H1 (cell line): ENCODE data around the gene MIGA1. TPM values are rescaled to one million over a fixed set of nuclear protein-coding genes. Genes with fewer than 3 reads are reported as not detected.

Experiments
- CTCF ChIA-PET: fragments of 300-600 bp; sonication (Branson Sonifier 250); formaldehyde crosslinking; loops from one replicate; lab custom pipeline; 2021; ENCODE audit not compliant: partially characterized antibody; lab: Charles Lee
- POLR2A ChIA-PET: fragments of 300-600 bp; sonication (Branson Sonifier 250); formaldehyde crosslinking; loops from one replicate; lab custom pipeline; 2021; ENCODE audit warnings: inconsistent platforms; ENCODE audit not compliant: partially characterized antibody; lab: Charles Lee
- DNase-seq, 2 experiments: peaks; one replicate each; pipeline versions ENCODE4 v3.0.0 to v3.0.0-alpha.2; 2010 to 2022; ENCODE audit warnings: low spot score in 2 of 2, low read depth in 1 of 2, mixed read lengths in 1 of 2
- FAIRE-seq: peaks from 2 replicates; lab custom pipeline; 2011; peaks lifted over from hg19 to GRCh38; lab: Jason Lieb, UNC
- H2AFZ ChIP-seq: 2 replicates; pipeline ENCODE4 v1.8.1; 2012; ENCODE audit warnings: low read length, inconsistent platforms
- H2AK5ac ChIP-seq: 2 replicates; pipeline ENCODE4 v1.6.1; 2013; ENCODE audit warnings: low read depth, low read length
- H2BK120ac ChIP-seq: replicated peaks from 2 replicates; pipeline ENCODE3; 2013; ENCODE audit warnings: low read depth, low read length, inconsistent platforms
- H2BK12ac ChIP-seq: 2 replicates; pipeline ENCODE4 v1.6.1; 2013; ENCODE audit warnings: low read depth, low read length
- H2BK15ac ChIP-seq: 2 replicates; pipeline ENCODE4 v1.6.1; 2013; ENCODE audit warnings: low read length
- H2BK20ac ChIP-seq: 2 replicates; pipeline ENCODE4 v1.6.1; 2013; ENCODE audit warnings: low read length
- H2BK5ac ChIP-seq: 2 replicates; pipeline ENCODE4 v1.6.1; 2013; ENCODE audit warnings: low read depth, low read length
- H3K14ac ChIP-seq: 2 replicates; pipeline ENCODE4 v1.6.1; 2013; ENCODE audit warnings: inconsistent platforms; ENCODE audit not compliant: insufficient read length
- H3K18ac ChIP-seq: 2 replicates; pipeline ENCODE4 v1.6.1; 2013; ENCODE audit warnings: low read length; ENCODE audit errors: extremely low read depth
- H3K23ac ChIP-seq: 2 replicates; pipeline ENCODE4 v1.6.1; 2013; ENCODE audit warnings: inconsistent platforms; ENCODE audit not compliant: insufficient read length
- H3K23me2 ChIP-seq: 2 replicates; pipeline ENCODE4 v1.6.1; 2013; ENCODE audit warnings: low read depth, low read length
- H3K27ac ChIP-seq: 2 replicates; pipeline ENCODE4 v1.6.1; 2011; ENCODE audit warnings: low read depth, low read length, inconsistent platforms
- H3K27me3 ChIP-seq, 4 experiments: replicated peaks in 1 of 4; 1 replicate in 1 of 4; 2 replicates in 3 of 4; pipeline versions ENCODE4 v1.6.1 to v1.8.1; 2011 to 2013; ENCODE audit warnings: low read length in 3 of 4, mild to moderate bottlenecking in 3 of 4, inconsistent platforms in 2 of 4, mixed read lengths in 2 of 4, moderate library complexity in 1 of 4; ENCODE audit not compliant: control insufficient read depth in 3 of 4, insufficient read depth in 3 of 4; ENCODE audit errors: extremely low read depth in 1 of 4
- H3K36me3 ChIP-seq, 4 experiments: 2 replicates each; pipeline versions ENCODE4 v1.6.1 to v1.8.1; 2011 to 2013; ENCODE audit warnings: mild to moderate bottlenecking in 4 of 4, low read length in 3 of 4, moderate library complexity in 2 of 4, control low read depth in 1 of 4, inconsistent platforms in 1 of 4; ENCODE audit not compliant: insufficient read depth in 4 of 4, control insufficient read depth in 2 of 4
- H3K4ac ChIP-seq: replicated peaks from 2 replicates; pipeline ENCODE3; 2013; ENCODE audit warnings: low read length, low read depth, mixed read lengths, inconsistent platforms; ENCODE audit not compliant: insufficient read length
- H3K4me1 ChIP-seq, 4 experiments: replicated peaks in 1 of 4; 1 replicate in 1 of 4; 2 replicates in 3 of 4; pipeline versions ENCODE4 v1.6.1 to v1.8.1; 2011 to 2013; ENCODE audit warnings: low read length in 3 of 4, inconsistent platforms in 2 of 4, mixed read lengths in 1 of 4; ENCODE audit not compliant: insufficient read depth in 4 of 4, control insufficient read depth in 3 of 4
- H3K4me2 ChIP-seq, 2 experiments: 2 replicates each; pipeline versions ENCODE4 v1.6.1 to v1.8.1; 2011 to 2013; ENCODE audit warnings: low read depth in 2 of 2, low read length in 2 of 2, control low read depth in 1 of 2, inconsistent platforms in 1 of 2, mild to moderate bottlenecking in 1 of 2; ENCODE audit not compliant: insufficient read depth in 1 of 2
- H3K4me3 ChIP-seq, 4 experiments: fragments of 200-600, 300-600 bp in 1 of 4; sonication (generic), shearing (Covaris generic), sonication (Bioruptor Twin) in 1 of 4; 2 replicates each; pipeline versions ENCODE4 v1.5.1 to v1.8.1; 2011 to 2016; ENCODE audit warnings: low read length in 4 of 4, low read depth in 3 of 4, control low read depth in 2 of 4, inconsistent platforms in 2 of 4, mild to moderate bottlenecking in 2 of 4, mixed read lengths in 1 of 4, moderate library complexity in 1 of 4; ENCODE audit not compliant: insufficient read depth in 2 of 4; ENCODE audit errors: extremely low read depth in 1 of 4
- H3K56ac ChIP-seq: replicated peaks from 2 replicates; pipeline ENCODE3; 2013; ENCODE audit warnings: low read depth, mild to moderate bottlenecking, mixed read lengths, low read length, inconsistent platforms; ENCODE audit not compliant: insufficient read length
- H3K79me1 ChIP-seq: 2 replicates; pipeline ENCODE4 v1.6.1; 2013; ENCODE audit warnings: low read depth, low read length, control low read depth
- H3K79me2 ChIP-seq, 2 experiments: 2 replicates each; pipeline versions ENCODE4 v1.6.1 to v1.8.1; 2012 to 2013; ENCODE audit warnings: low read length in 2 of 2, mild to moderate bottlenecking in 2 of 2, inconsistent platforms in 1 of 2; ENCODE audit not compliant: insufficient read depth in 2 of 2, control insufficient read depth in 1 of 2
- H3K9ac ChIP-seq, 4 experiments: replicated peaks in 1 of 4; 1 replicate in 1 of 4; 2 replicates in 3 of 4; pipeline versions ENCODE4 v1.6.1 to v1.8.1; 2011 to 2013; ENCODE audit warnings: low read depth in 3 of 4, low read length in 3 of 4, control low read depth in 2 of 4, mild to moderate bottlenecking in 2 of 4, moderate library complexity in 2 of 4, inconsistent platforms in 1 of 4; ENCODE audit errors: extremely low read depth in 1 of 4
- H3K9me3 ChIP-seq, 2 experiments: 2 replicates each; pipeline versions ENCODE4 v1.6.1 to v1.8.1; 2012 to 2013; ENCODE audit warnings: mild to moderate bottlenecking in 2 of 2, moderate library complexity in 2 of 2, control low read depth in 1 of 2, inconsistent platforms in 1 of 2, low read depth in 1 of 2, low read length in 1 of 2, mixed read lengths in 1 of 2; ENCODE audit not compliant: insufficient read depth in 2 of 2
- H4K20me1 ChIP-seq, 2 experiments: replicated peaks in 1 of 2; 2 replicates each; pipeline versions ENCODE3 to v1.8.1; 2011 to 2013; ENCODE audit warnings: inconsistent platforms in 2 of 2, low read length in 2 of 2, mild to moderate bottlenecking in 1 of 2; ENCODE audit not compliant: insufficient read depth in 2 of 2, control insufficient read depth in 1 of 2
- H4K5ac ChIP-seq: 2 replicates; pipeline ENCODE4 v1.6.1; 2013; ENCODE audit warnings: low read length, low read depth, mixed read lengths, inconsistent platforms; ENCODE audit not compliant: insufficient read length
- H4K8ac ChIP-seq: 2 replicates; pipeline ENCODE4 v1.8.0; 2013; ENCODE audit warnings: mild to moderate bottlenecking, moderate library complexity, low read length, inconsistent platforms; ENCODE audit not compliant: insufficient read depth; ENCODE audit errors: extremely low read depth
- H4K91ac ChIP-seq: replicated peaks from 2 replicates; pipeline ENCODE3; 2013; ENCODE audit warnings: low read length, mixed read lengths, inconsistent platforms; ENCODE audit not compliant: insufficient read length
- CBX8 ChIP-seq: fragments of 300-800, 300-1000 bp; sonication (generic); IDR thresholded peaks from 2 replicates; pipeline ENCODE4 v1.7.1; 2016; ENCODE audit warnings: low read depth, low read length, borderline replicate concordance
- KDM1A ChIP-seq: fragments of 200-600, 300-600 bp; sonication (generic); IDR thresholded peaks from 2 replicates; pipeline ENCODE4 v1.7.1; 2016; ENCODE audit warnings: mild to moderate bottlenecking, low read length, borderline replicate concordance
- POU5F1 ChIP-seq: IDR thresholded peaks from 2 replicates; pipeline ENCODE4 v1.6.1; 2011; ENCODE audit warnings: low read depth, mild to moderate bottlenecking, low read length, moderate library complexity
- RFX5 ChIP-seq: IDR thresholded peaks from 2 replicates; pipeline ENCODE4 v1.6.1; 2011; ENCODE audit warnings: low read depth, low read length, improper control_type of control experiment, borderline replicate concordance
- SIRT6 ChIP-seq: IDR thresholded peaks from one replicate; pipeline ENCODE4 v1.7.1; 2012; ENCODE audit warnings: low read length, inconsistent platforms
- SP2 ChIP-seq: IDR thresholded peaks from 2 replicates; pipeline ENCODE4 v1.6.1; 2012; ENCODE audit warnings: mild to moderate bottlenecking, low read length, inconsistent platforms
- TAF1 ChIP-seq: IDR thresholded peaks from 2 replicates; pipeline ENCODE4 v1.6.1; 2011; ENCODE audit warnings: mild to moderate bottlenecking, low read depth, low read length
- ZNF274 ChIP-seq: IDR thresholded peaks from 2 replicates; pipeline ENCODE4 v1.7.0; 2012; ENCODE audit warnings: low read length, borderline replicate concordance; ENCODE audit errors: extremely low read depth
- WGBS, 2 experiments: shearing (Covaris generic) in 1 of 2; methylation state at CpG; one replicate each; pipeline versions ENCODE4 v1.1.6 to v1.1.7; 2013 to 2015; ENCODE audit warnings: low lambda C conversion rate in 2 of 2, mixed read lengths in 2 of 2, inconsistent platforms in 1 of 2, low coverage in 1 of 2, missing lambda C conversion rate in 1 of 2; ENCODE audit not compliant: insufficient replicate concordance in 2 of 2, insufficient coverage in 1 of 2, insufficient read length in 1 of 2; ENCODE audit errors: extremely low coverage in 1 of 2, missing lambda C conversion rate in 1 of 2; 5-methylcytosine and 5-hydroxymethylcytosine counted together
- polyA plus RNA-seq, 7 experiments: library from polyadenylated mRNA; depleted of rRNA in 3 of 7; stranded (reverse) in 5 of 7; unstranded in 2 of 7; fragments of >200 nt in 5 of 7; fragments of 200-250 nt in 2 of 7; gene quantifications; 1 replicate in 5 of 7; 2 replicates in 1 of 7; 4 replicates in 1 of 7; pipeline versions ENCODE4 v1.2.1 to v1.2.3, GENCODE V29; 2011 to 2013; ENCODE audit warnings: missing spikeins in 2 of 7, mixed read lengths in 2 of 7
- total RNA-seq: library from RNA; stranded (reverse); fragmentation: NEBNext Ultra II Directional; extraction: Animal tissue kit (Norgen Biotek cat#: 25700); gene quantifications from 2 replicates; pipeline ENCODE4 v1.2.1, GENCODE V29; 2021
- TF ChIP-seq, protein P1 (sequence below): IDR thresholded peaks from 2 replicates; pipeline ENCODE4 v1.6.1; 2012; ENCODE audit warnings: low read length, inconsistent platforms

The MIGA1 gene
- total and polyA plus RNA-seq, 2 of the 8 experiments (the other 6 are each of a cell fraction or from before 2014, with no cell fraction given): 0.95 to 7.0 TPM

DNA sequence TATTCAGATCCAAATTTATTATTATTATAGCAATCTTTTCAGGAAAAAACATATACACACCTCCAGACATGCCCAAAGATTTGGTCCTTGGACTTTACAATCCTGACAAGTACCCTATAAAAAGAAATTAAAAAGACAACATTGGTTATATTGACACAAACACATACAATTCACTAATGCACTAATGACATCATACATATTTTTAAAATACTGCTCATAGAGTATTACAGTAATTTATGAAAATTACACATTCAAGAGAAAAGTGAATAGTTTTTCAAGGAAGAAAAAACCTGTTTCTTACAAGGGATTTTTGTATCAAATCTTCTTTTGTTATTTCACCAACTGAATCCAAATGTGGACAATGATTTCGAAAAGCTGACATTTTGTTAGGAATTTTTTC is 38.1 kb upstream of the MIGA1 start:
- Histone ChIP-seq H3K4ac (no peak overlapping the region), H3K36me3 (peaks cover 0 to 5% (median 0%) of the 10 kb centered on the region in 4 experiments; a peak in 2 of 8 replicates), H3K27me3 (no peaks in the 10 kb centered on the region), H3K18ac (no peak overlapping the region), H2BK5ac (no peak overlapping the region), H2AFZ (no peak overlapping the region), H3K79me2 (peaks cover 0 to 19% of the 10 kb centered on the region in 2 experiments; a peak in 2 of 4 replicates), H3K14ac (no peak overlapping the region), H3K9ac (no peak overlapping the region), H4K5ac (no peak overlapping the region), H2BK15ac (no peak overlapping the region), H3K4me3 (no peak overlapping the region), H4K20me1 (peaks cover 0 to 2% of the 10 kb centered on the region in 2 experiments), H2BK120ac (no peak overlapping the region), H3K9me3 (no peaks in the 10 kb centered on the region), H2BK12ac (no peak overlapping the region), H3K4me1 (no peaks in the 10 kb centered on the region), H3K79me1 (no peaks in the 10 kb centered on the region; the same call in 1 of the 2 replicates), H3K27ac (no peak overlapping the region), H3K56ac (no peak overlapping the region), H3K23me2 (no peaks in the 10 kb centered on the region), H4K91ac (no peak overlapping the region), H3K23ac (no peak overlapping the region), H2BK20ac (no peak overlapping the region), H3K4me2 (no peak overlapping the region), H2AK5ac (no peak overlapping the region), H4K8ac (no peak overlapping the region)
- ChIA-PET CTCF (interaction anchor here (1.4 kb wide), 1 partner anchor 16 kb away, joined by 3 read pairs; no protein-coding TSS in a partner anchor), POLR2A (no interaction called here)
- FAIRE-seq (no peak), DNase-seq (no peak)
- 97% methylated on average over 1 of the region's 1 CpG; no CpG with 5 or more reads in 1 of the 2 experiments for WGBS, 2 experiments
- TF ChIP-seq RFX5 (no peak), POU5F1 (no peak), SIRT6 (no peak), TAF1 (no peak), SP2 (no peak), ZNF274 (no peak), KDM1A (no peak), CBX8 (no peak)
- TF ChIP-seq, protein P1, sequence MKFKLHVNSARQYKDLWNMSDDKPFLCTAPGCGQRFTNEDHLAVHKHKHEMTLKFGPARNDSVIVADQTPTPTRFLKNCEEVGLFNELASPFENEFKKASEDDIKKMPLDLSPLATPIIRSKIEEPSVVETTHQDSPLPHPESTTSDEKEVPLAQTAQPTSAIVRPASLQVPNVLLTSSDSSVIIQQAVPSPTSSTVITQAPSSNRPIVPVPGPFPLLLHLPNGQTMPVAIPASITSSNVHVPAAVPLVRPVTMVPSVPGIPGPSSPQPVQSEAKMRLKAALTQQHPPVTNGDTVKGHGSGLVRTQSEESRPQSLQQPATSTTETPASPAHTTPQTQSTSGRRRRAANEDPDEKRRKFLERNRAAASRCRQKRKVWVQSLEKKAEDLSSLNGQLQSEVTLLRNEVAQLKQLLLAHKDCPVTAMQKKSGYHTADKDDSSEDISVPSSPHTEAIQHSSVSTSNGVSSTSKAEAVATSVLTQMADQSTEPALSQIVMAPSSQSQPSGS: no peak
